Testis (tissue), 2 donors: ENCODE data around the gene SIRT6.

ENCODE experiments used
- CTCF ChIP-seq, 3 experiments: fragments of 450-650 bp in 2 of 3; fragments of 200-600 bp in 1 of 3; sonication (generic) in 1 of 3; IDR thresholded peaks; one replicate each; pipeline ENCODE4 v1.5.1; 2016 to 2019; ENCODE audit warnings: antibody characterized with exemption in 3 of 3, mild to moderate bottlenecking in 2 of 3, moderate library complexity in 1 of 3
- POLR2A ChIP-seq: fragments of 450-650 bp; IDR thresholded peaks from one replicate; pipeline ENCODE4 v1.6.1; 2017; ENCODE audit warnings: antibody characterized with exemption, mild to moderate bottlenecking, moderate library complexity

GRCh38 chr19:4164262-4164661, 18.1 kb downstream of the SIRT6 start:
- TF ChIP-seq CTCF (IDR thresholded peaks at IDR 0.05) (no peak), POLR2A (no peak)
